ENCODE measurements around the gene PMF1. TPM values are rescaled to one million over a fixed set of nuclear protein-coding genes. Genes with fewer than 3 reads are reported as not detected.
A peak's percentile ranks its signal among the peaks of the same experiment; 100 is the strongest.

Gene PMF1
- 100 to 1,000 TPM in 1 of 2 donors, 10 to 100 TPM in 1; 64.6 to 125 TPM for total RNA-seq

DNA sequence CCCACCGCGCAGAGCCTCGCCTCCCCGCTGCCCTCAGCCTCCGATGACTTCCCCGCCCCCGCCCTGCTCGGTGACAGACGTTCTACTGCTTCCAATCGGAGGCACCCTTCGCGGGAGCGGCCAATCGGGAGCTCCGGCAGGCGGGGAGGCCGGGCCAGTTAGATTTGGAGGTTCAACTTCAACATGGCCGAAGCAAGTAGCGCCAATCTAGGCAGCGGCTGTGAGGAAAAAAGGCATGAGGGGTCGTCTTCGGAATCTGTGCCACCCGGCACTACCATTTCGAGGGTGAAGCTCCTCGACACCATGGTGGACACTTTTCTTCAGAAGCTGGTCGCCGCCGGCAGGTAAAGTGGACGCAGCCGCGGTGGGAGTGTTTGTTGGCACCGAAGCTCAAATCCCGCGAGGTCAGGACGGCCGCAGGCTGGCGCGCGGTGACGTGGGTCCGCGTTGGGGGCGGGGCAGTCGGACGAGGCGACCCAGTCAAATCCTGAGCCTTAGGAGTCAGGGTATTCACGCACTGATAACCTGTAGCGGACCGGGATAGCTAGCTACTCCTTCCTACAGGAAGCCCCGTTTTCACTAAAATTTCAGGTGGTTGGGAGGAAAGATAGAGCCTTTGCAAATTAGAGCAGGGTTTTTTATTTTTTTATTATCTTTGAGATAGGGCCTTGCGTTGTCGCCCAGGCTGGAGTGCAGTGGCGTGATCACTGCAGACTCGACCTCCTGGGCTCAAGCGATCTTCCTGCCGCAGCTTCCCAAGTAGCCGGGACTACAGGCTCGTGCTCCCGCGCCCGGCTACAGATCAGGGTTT lies at the start of gene PMF1:
TSS of gene PMF1 (plus strand) at position 175 of the 811 bp plus-strand sequence. CDS start at position 184, 9 bp downstream.
- under 1% methylated on average over 61 of the region's 61 CpGs for WGBS
- H3K27me3 ChIP-seq (replicated peaks; ENCODE audit: insufficient read depth) = no peaks in the 10 kb centered on the region
- peak in 1 of 4 experiments; percentile 18 for TF ChIP-seq CTCF (IDR thresholded peaks at IDR 0.05)
- peak; percentile 47 for TF ChIP-seq POLR2A (IDR thresholded peaks at IDR 0.05)
- TF ChIP-seq POLR2AphosphoS5 (IDR thresholded peaks at IDR 0.05) = peak; percentile 93
- H3K4me3 ChIP-seq = peak within 1 kb of the TSS; percentile 49 to 56
- H3K9me3 ChIP-seq = no peaks in the 10 kb centered on the region
- H3K36me3 ChIP-seq = no peaks in the 10 kb centered on the region
- intact Hi-C loops (cut with DNase I) = loop anchor here (2.0 to 5.0 kb wide), 3 partner anchors 20 to 116 kb away; no protein-coding TSS in a partner anchor
- peaks cover 13% of the 10 kb centered on the region for H3K4me1 ChIP-seq (replicated peaks)
- peak within 1 kb of the TSS; percentile 93 for H3K27ac ChIP-seq
- DNase-seq (ENCODE audit: low spot score) = peak; percentile 98

DNA sequence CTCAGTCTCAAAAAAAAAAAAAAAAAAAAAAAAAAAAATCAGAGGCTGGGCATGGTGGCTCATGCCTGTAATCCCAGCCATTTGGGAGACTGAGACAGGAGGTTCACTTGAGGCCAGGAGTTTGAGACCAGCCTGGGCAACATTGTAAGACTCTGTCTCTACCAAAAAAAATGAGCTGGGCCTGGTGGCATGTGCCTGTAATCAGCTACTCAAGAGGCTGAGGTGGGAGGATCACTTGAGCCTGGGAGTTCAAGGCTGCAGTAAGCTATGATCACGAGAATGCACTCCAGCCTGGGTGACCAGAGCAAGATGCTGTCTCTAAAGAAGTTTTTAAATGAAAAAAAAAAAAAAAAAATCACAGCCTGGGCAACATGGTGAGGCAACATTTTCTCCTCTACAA lies 49.1 kb upstream of the PMF1 start:
- intact Hi-C loops (cut with DNase I) = no loop called here
- no peak for DNase-seq (ENCODE audit: low spot score)
- H3K4me1 ChIP-seq (replicated peaks) = no peaks in the 10 kb centered on the region
- no peaks in the 10 kb centered on the region for H3K27me3 ChIP-seq (replicated peaks; ENCODE audit: insufficient read depth)
- H3K27ac ChIP-seq = no peak overlapping the region
- H3K36me3 ChIP-seq = no peaks in the 10 kb centered on the region
- H3K4me3 ChIP-seq = no peak overlapping the region
- no peak for TF ChIP-seq POLR2AphosphoS5 (IDR thresholded peaks at IDR 0.05)
- no peak for TF ChIP-seq CTCF (IDR thresholded peaks at IDR 0.05)
- no peak for TF ChIP-seq POLR2A (IDR thresholded peaks at IDR 0.05)
- WGBS = 95% methylated on average over 1 of the region's 1 CpG
- no peaks in the 10 kb centered on the region for H3K9me3 ChIP-seq

DNA sequence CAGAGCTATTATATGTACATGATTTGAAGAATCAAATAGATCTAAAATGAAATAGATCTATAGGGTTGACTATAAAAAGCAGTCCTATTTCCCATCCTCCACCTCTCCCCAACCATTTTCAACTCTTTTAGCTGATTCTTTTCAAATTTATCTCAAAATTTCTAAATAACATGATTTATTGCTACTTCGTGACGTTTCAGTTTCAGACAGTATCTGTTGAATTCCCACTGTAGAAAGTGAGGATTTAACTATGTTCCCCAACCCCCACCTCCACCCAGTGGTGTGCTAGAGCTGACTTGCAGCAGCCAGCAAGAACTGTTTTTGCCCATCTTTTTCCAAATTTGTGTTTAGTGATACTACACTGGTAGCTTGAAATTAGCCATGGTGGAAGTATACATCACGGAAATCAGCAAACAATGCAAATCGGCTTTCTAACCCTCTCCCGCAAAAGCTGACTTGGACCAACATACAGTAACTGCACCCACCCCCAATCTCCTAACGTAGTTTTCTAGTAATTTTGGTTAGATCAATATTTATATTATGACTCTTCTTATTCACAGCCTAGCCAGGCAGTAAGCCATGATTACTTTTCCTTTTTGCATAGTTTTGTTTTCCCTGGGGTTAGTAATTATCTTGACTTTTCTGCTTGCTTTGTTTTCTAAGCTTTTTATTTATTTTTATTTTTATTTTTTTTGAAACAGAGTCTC lies 48.5 kb upstream of the PMF1 start:
- DNase-seq (ENCODE audit: low spot score) = no peak
- WGBS = 84% methylated on average over 6 of the region's 6 CpGs

GRCh38 chr1:156165083-156165482 lies 47.7 kb upstream of the PMF1 start:
- Histone ChIP-seq H3K4me1 (replicated peaks) (no peaks in the 10 kb centered on the region), H3K9me3 (no peaks in the 10 kb centered on the region), H3K4me3 (no peak overlapping the region), H3K27me3 (replicated peaks; ENCODE audit: insufficient read depth) (no peaks in the 10 kb centered on the region), H3K27ac (no peak overlapping the region), H3K36me3 (no peaks in the 10 kb centered on the region)
- 69% methylated on average over 2 of the region's 2 CpGs for WGBS
- intact Hi-C loops (cut with DNase I) = no loop called here
- no peak for DNase-seq (ENCODE audit: low spot score)
- TF ChIP-seq POLR2A (IDR thresholded peaks at IDR 0.05) (no peak), POLR2AphosphoS5 (IDR thresholded peaks at IDR 0.05) (no peak), CTCF (IDR thresholded peaks at IDR 0.05) (no peak)

More for the DNA sequence above, 48.5 kb upstream of the PMF1 start:
- intact Hi-C loops (cut with DNase I) = no loop called here
- Histone ChIP-seq H3K27me3 (replicated peaks; ENCODE audit: insufficient read depth) (no peaks in the 10 kb centered on the region), H3K9me3 (no peaks in the 10 kb centered on the region), H3K27ac (no peak overlapping the region), H3K36me3 (no peaks in the 10 kb centered on the region), H3K4me3 (no peak overlapping the region), H3K4me1 (replicated peaks) (no peaks in the 10 kb centered on the region)
- no peak for TF ChIP-seq CTCF (IDR thresholded peaks at IDR 0.05)

Data from prostate gland (tissue), 2 donors.